ENCODE results near the gene ITM2A. TPM values are rescaled to one million over a fixed set of nuclear protein-coding genes. Genes with fewer than 3 reads are reported as not detected.

Gene ITM2A
- total RNA-seq: 100 to 1,000 TPM in 1 of 4 donors, 10 to 100 TPM in 3; 39.5 to 106 (median 43.4) TPM

GRCh38 chrX:79366873-79367749 is at the start of gene ITM2A:
Gene ITM2A (minus strand): TSS chrX:79367334. CDS start chrX:79367215, 119 bp downstream.
- ATAC-seq (ENCODE audit: low FRiP score) (peak; percentile 72), DNase-seq (ENCODE audit: low spot score) (no peak)
- no peak for TF ChIP-seq CTCF (IDR thresholded peaks at IDR 0.05)

GRCh38 chrX:79415056-79415455 is 47.9 kb upstream of the ITM2A start:
- no peak for ATAC-seq (ENCODE audit: low FRiP score)
- no peak for DNase-seq (ENCODE audit: low spot score)
- no peak for TF ChIP-seq CTCF (IDR thresholded peaks at IDR 0.05)

GRCh38 chrX:79413963-79414362 is 46.8 kb upstream of the ITM2A start:
- DNase-seq (ENCODE audit: low spot score) (no peak), ATAC-seq (ENCODE audit: low FRiP score) (no peak)
- no peak for TF ChIP-seq CTCF (IDR thresholded peaks at IDR 0.05)

- no peak for TF ChIP-seq CTCF (IDR thresholded peaks at IDR 0.05)
- DNase-seq (ENCODE audit: low spot score) (no peak), ATAC-seq (ENCODE audit: low FRiP score) (no peak)
These were observed 45.8 kb upstream of the ITM2A start for GRCh38 chrX:79412972-79413371.

GRCh38 chrX:79412166-79412565 is 45.0 kb upstream of the ITM2A start:
- no peak for DNase-seq (ENCODE audit: low spot score)
- ATAC-seq (ENCODE audit: low FRiP score): no peak
- no peak for TF ChIP-seq CTCF (IDR thresholded peaks at IDR 0.05)

- TF ChIP-seq CTCF (IDR thresholded peaks at IDR 0.05): no peak
- ATAC-seq (ENCODE audit: low FRiP score): no peak
- no peak for DNase-seq (ENCODE audit: low spot score)
These were observed 42.5 kb upstream of the ITM2A start for GRCh38 chrX:79409657-79410056.

Measured in omental fat pad (tissue), 4 donors.